Vagina (tissue), 2 donors: ENCODE results near the gene WDR37. TPM values are rescaled to one million over a fixed set of nuclear protein-coding genes. Genes with fewer than 3 reads are reported as not detected.

Source experiments
- DNase-seq, 2 donors: peaks; one replicate each; pipeline ENCODE4 v3.0.0-alpha.2; 2017; ENCODE audit errors: extremely low spot score in 2 of 2
- H3K27ac ChIP-seq: fragments of 200-600 bp; sonication (generic); one replicate; pipeline ENCODE4 v1.5.1; 2019
- H3K27me3 ChIP-seq: fragments of 200-600 bp; sonication (generic); one replicate; pipeline ENCODE4 v1.5.1; 2019
- H3K36me3 ChIP-seq, 2 donors: fragments of 200-600 bp; sonication (generic); one replicate each; pipeline ENCODE4 v1.5.1; 2017 to 2019
- H3K4me1 ChIP-seq: fragments of 200-600 bp; sonication (generic); one replicate; pipeline ENCODE4 v1.5.1; 2019
- H3K4me3 ChIP-seq, 2 donors: fragments of 200-600 bp; sonication (generic); 1 replicate in 1 of 2; 2 replicates in 1 of 2; pipeline ENCODE4 v1.5.1; 2016 to 2019
- H3K9me3 ChIP-seq: fragments of 200-600 bp; sonication (generic); one replicate; pipeline ENCODE4 v1.5.1; 2019
- POLR2A ChIP-seq, 2 donors: fragments of 450-650 bp; IDR thresholded peaks; one replicate each; pipeline ENCODE4 v1.6.1; 2017; ENCODE audit warnings: antibody characterized with exemption in 2 of 2, mild to moderate bottlenecking in 2 of 2, moderate library complexity in 2 of 2
- POLR2AphosphoS5 ChIP-seq, 2 donors: sonication (generic); formaldehyde crosslinking; IDR thresholded peaks; one replicate each; pipeline ENCODE4 v1.9.0; 2017; ENCODE audit warnings: antibody characterized with exemption in 2 of 2, mild to moderate bottlenecking in 2 of 2, low read depth in 1 of 2; ENCODE audit not compliant: insufficient read depth in 1 of 2
- intact Hi-C: fragments of 100-400 bp; cut with DNase I; formaldehyde crosslinking; loops from one replicate; pipeline ENCODE4 v1.15.1; 2023
- total RNA-seq: library from RNA; depleted of rRNA; stranded (reverse); fragments of >200 nt; gene quantifications from one replicate; pipeline ENCODE4 v1.2.3, GENCODE V29; 2016
- TF ChIP-seq, protein P1 (sequence below), 3 experiments: fragments of 450-650 bp in 2 of 3; fragments of 200-600 bp in 1 of 3; sonication (generic) in 1 of 3; IDR thresholded peaks; one replicate each; pipeline ENCODE4 v1.5.1; 2017 to 2019; ENCODE audit warnings: antibody characterized with exemption in 3 of 3, mild to moderate bottlenecking in 2 of 3, moderate library complexity in 2 of 3

WDR37 gene
- total RNA-seq, 1 donor from 2014 or later = 16.9 TPM

DNA sequence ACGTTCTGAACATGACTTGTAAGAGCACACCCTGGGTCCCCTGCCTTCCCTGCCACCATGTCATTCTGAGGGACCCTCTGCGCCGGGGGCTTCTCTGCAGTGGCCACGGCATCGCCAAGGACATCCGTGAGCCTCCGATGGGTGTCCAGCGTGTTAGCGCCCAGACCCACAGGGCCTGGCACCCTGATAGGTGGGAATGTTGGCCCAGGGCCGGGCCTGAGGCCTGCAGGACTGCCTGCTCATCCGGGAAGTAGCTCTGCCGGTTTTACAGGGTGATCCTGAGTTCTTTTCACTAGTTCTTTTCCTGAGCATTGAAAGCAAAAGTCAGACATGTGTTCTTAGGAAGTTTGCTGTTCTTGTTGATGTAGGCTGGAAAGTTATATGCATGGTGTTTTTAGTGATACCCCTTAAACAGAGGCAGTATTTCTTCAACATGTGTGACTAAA lies 54.5 kb downstream of the WDR37 start:
- Histone ChIP-seq H3K4me1 (no peaks in the 10 kb centered on the region), H3K27me3 (no peaks in the 10 kb centered on the region), H3K4me3 (no peak overlapping the region), H3K27ac (no peak overlapping the region), H3K36me3 (peaks cover 0 to 57% of the 10 kb centered on the region in 2 donors), H3K9me3 (no peaks in the 10 kb centered on the region)
- intact Hi-C loops = no loop called here
- no peak for DNase-seq
- no peak for TF ChIP-seq POLR2A (IDR thresholded peaks at IDR 0.05)
- TF ChIP-seq POLR2AphosphoS5 (IDR thresholded peaks at IDR 0.05; ENCODE audit: insufficient read depth in 1 of 2, low read depth in 1 of 2) = no peak
- TF ChIP-seq, protein P1, sequence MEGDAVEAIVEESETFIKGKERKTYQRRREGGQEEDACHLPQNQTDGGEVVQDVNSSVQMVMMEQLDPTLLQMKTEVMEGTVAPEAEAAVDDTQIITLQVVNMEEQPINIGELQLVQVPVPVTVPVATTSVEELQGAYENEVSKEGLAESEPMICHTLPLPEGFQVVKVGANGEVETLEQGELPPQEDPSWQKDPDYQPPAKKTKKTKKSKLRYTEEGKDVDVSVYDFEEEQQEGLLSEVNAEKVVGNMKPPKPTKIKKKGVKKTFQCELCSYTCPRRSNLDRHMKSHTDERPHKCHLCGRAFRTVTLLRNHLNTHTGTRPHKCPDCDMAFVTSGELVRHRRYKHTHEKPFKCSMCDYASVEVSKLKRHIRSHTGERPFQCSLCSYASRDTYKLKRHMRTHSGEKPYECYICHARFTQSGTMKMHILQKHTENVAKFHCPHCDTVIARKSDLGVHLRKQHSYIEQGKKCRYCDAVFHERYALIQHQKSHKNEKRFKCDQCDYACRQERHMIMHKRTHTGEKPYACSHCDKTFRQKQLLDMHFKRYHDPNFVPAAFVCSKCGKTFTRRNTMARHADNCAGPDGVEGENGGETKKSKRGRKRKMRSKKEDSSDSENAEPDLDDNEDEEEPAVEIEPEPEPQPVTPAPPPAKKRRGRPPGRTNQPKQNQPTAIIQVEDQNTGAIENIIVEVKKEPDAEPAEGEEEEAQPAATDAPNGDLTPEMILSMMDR (IDR thresholded peaks at IDR 0.05) = no peak

GRCh38 chr10:1114315-1114714 lies 58.1 kb downstream of the WDR37 start:
- TF ChIP-seq, protein P1 (IDR thresholded peaks at IDR 0.05) = no peak
- TF ChIP-seq POLR2A (IDR thresholded peaks at IDR 0.05) (no peak), POLR2AphosphoS5 (IDR thresholded peaks at IDR 0.05; ENCODE audit: insufficient read depth in 1 of 2, low read depth in 1 of 2) (no peak)
- Histone ChIP-seq H3K36me3 (peaks cover 0 to 52% of the 10 kb centered on the region in 2 donors), H3K27me3 (no peaks in the 10 kb centered on the region), H3K27ac (no peak overlapping the region), H3K9me3 (no peaks in the 10 kb centered on the region), H3K4me3 (no peak overlapping the region), H3K4me1 (no peaks in the 10 kb centered on the region)
- intact Hi-C loops = no loop called here
- DNase-seq = no peak

GRCh38 chr10:1114719-1115606 lies 58.8 kb downstream of the WDR37 start:
- Histone ChIP-seq H3K36me3 (peaks cover 0 to 49% of the 10 kb centered on the region in 2 donors), H3K27ac (no peak overlapping the region), H3K4me3 (no peak overlapping the region), H3K9me3 (no peaks in the 10 kb centered on the region), H3K4me1 (no peaks in the 10 kb centered on the region), H3K27me3 (no peaks in the 10 kb centered on the region)
- no peak for TF ChIP-seq POLR2AphosphoS5 (IDR thresholded peaks at IDR 0.05; ENCODE audit: insufficient read depth in 1 of 2, low read depth in 1 of 2)
- TF ChIP-seq, protein P1 (IDR thresholded peaks at IDR 0.05) = no peak
- no peak for TF ChIP-seq POLR2A (IDR thresholded peaks at IDR 0.05)
- no peak for DNase-seq
- intact Hi-C loops = no loop called here

DNA sequence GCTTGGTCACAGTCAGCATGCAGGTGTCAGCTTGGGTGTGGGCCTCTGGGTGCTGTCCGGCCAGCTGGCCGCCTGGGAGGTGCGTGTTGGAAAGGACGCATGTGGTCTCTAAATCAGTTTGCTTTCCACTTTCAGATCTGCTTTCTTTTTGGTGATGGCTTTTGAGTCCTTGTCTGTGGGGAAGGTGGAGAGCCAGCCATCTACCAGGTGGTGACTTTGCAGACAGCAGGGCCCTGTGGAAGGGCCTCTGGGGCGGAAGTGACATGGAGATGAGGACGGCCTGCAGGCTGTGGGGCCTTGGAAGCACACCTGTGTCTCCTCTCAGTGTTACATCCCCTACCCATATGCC lies 59.4 kb downstream of the WDR37 start:
- Histone ChIP-seq H3K9me3 (no peaks in the 10 kb centered on the region), H3K27me3 (no peaks in the 10 kb centered on the region), H3K27ac (no peak overlapping the region), H3K4me3 (no peak overlapping the region), H3K36me3 (peaks cover 0 to 49% of the 10 kb centered on the region in 2 donors), H3K4me1 (no peaks in the 10 kb centered on the region)
- intact Hi-C loops = no loop called here
- peak in 1 of 2 donors; percentile 46 for DNase-seq
- TF ChIP-seq, protein P1 (IDR thresholded peaks at IDR 0.05) = no peak
- no peak for TF ChIP-seq POLR2A (IDR thresholded peaks at IDR 0.05)
- no peak for TF ChIP-seq POLR2AphosphoS5 (IDR thresholded peaks at IDR 0.05; ENCODE audit: insufficient read depth in 1 of 2, low read depth in 1 of 2)

DNA sequence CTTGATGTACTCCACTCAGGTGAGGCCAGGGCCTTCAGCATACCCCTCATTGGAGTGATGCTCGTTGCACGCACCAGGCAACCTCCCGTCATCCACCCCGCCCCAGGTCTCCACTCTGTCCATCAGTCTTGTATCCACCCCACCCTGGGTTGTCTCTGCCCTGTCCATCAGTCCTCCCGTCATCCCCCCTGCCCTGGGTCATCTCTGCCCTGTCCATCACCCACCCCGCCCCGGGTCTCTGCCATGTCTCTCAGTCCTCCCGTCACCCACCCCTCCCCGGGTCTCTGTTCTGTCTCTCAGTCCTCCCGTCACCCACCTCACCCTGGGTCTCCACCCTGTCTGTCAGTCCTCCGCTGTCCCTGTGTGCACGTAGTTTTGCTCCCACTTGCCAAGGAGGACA lies 59.9 kb downstream of the WDR37 start:
- Histone ChIP-seq H3K27ac (no peak overlapping the region), H3K9me3 (no peaks in the 10 kb centered on the region), H3K4me1 (no peaks in the 10 kb centered on the region), H3K36me3 (peaks cover 0 to 52% of the 10 kb centered on the region in 2 donors), H3K4me3 (no peak overlapping the region), H3K27me3 (no peaks in the 10 kb centered on the region)
- intact Hi-C loops = no loop called here
- DNase-seq = peak; percentile 77 to 88
- TF ChIP-seq, protein P1 (IDR thresholded peaks at IDR 0.05) = no peak
- no peak for TF ChIP-seq POLR2AphosphoS5 (IDR thresholded peaks at IDR 0.05; ENCODE audit: insufficient read depth in 1 of 2, low read depth in 1 of 2)
